ENCODE measurements around the gene NAA40. TPM values are rescaled to one million over a fixed set of nuclear protein-coding genes. Genes with fewer than 3 reads are reported as not detected.

The NAA40 gene
- total and polyA plus RNA-seq, 2 of the 13 experiments (the other 11 are each of a cell fraction or from before 2014, with no cell fraction given), result 11.1 to 17.9 TPM

GRCh38 chr11:64001484-64002420 lies 63.0 kb downstream of the NAA40 start:
- Histone ChIP-seq H3K4me1 (ENCODE audit: insufficient read depth, low read length) (peaks cover 2% of the 10 kb centered on the region), H3K4me3 (replicated peaks in 1 of 3; ENCODE audit: insufficient read depth in 1 of 3, low read depth in 2 of 3, low read length in 3 of 3) (no peak overlapping the region), H3K36me3 (replicated peaks in 1 of 2; ENCODE audit: control insufficient read depth in 1 of 2, insufficient read depth in 2 of 2, low read length in 2 of 2) (peaks cover 5 to 12% of the 10 kb centered on the region in 2 experiments; a peak in 3 of 5 replicates), H4K20me1 (ENCODE audit: insufficient read depth, low read length) (peaks cover 4% of the 10 kb centered on the region; the same call in 1 of the 2 replicates), H3K9me3 (ENCODE audit: low read length) (no peaks in the 10 kb centered on the region), H2AFZ (ENCODE audit: low read length) (no peak overlapping the region), H3K4me2 (ENCODE audit: low read depth, low read length) (no peak overlapping the region), H3K9ac (ENCODE audit: insufficient read depth, low read depth, low read length) (no peak overlapping the region), H3K27me3 (ENCODE audit: control insufficient read depth in 1 of 2, insufficient read depth in 2 of 2, low read length in 2 of 2) (no peaks in the 10 kb centered on the region), H3K27ac (ENCODE audit: extremely low read length, insufficient read depth, low read length) (no peak overlapping the region), H3K79me2 (ENCODE audit: insufficient read depth, low read length) (no peaks in the 10 kb centered on the region)
- ATAC-seq, result no peak
- no TSS peak for BruUV-seq (replicated peaks)
- ChIA-PET POLR2A (no interaction called here), CTCF (ENCODE audit: low intra/inter-chr PET ratio, low total read pairs) (no interaction called here)
- WGBS (ENCODE audit: low lambda C conversion rate), result 97% methylated on average over 13 of the region's 23 CpGs
- DNase-seq (ENCODE audit: low spot score), result no peak
- no peak for FAIRE-seq
- in situ Hi-C loops (cut with HindIII; ENCODE audit: extremely low pct_ligation_motif_present, low pct_unique_long_range_greater_than_20kb) (no loop called here), intact Hi-C loops (cut with micrococcal nuclease; ENCODE audit: unreplicated experiment) (no loop called here)
- TF ChIP-seq ZMYM3 (CRISPR knock-in tag; IDR thresholded peaks at IDR 0.05) (peak; percentile 57; the same call in 1 of the 2 replicates), ZNF629 (CRISPR knock-in tag; conservative IDR thresholded peaks at IDR 0.05) (peak; percentile 93), ZNF276 (CRISPR knock-in tag; IDR thresholded peaks at IDR 0.05; ENCODE audit: low read depth) (no peak), ADNP (CRISPR knock-in tag; IDR thresholded peaks at IDR 0.05) (peak; percentile 39; the same call in 1 of the 2 replicates), AGO2 (optimal IDR thresholded peaks at IDR 0.05; ENCODE audit: low read depth, low read length) (peak; percentile 76)
